NCI-H1048 (cell line): ENCODE results near the gene HEPN1.
A peak's percentile ranks its signal among the peaks of the same experiment; 100 is the strongest.

Source experiments
- DNase-seq: peaks from one replicate; lab custom pipeline; 2025; lab: John Stamatoyannopoulos, UW

The HEPN1 gene

DNA sequence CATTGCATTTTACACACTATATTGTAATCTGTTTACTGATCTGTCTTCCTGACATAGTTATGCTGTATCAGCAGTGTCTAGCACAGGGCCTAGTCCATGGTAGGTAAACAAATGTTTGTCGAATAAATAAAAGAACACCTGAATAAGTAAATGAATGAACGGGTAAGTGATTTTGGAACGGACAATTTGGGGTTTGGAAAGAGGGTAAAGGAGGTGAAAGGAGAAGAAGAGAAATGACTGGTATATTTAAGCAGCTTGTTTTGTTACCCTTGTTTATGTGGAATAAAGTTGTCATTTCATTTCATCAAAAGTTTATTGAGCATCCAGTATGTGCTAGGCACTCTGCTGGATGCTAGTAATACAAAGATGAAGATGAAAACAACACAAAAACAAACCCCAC lies at the start of gene HEPN1:
Gene HEPN1 (plus strand): TSS at position 301 of the 400 bp plus-strand sequence.
- DNase-seq, result no peak

DNA sequence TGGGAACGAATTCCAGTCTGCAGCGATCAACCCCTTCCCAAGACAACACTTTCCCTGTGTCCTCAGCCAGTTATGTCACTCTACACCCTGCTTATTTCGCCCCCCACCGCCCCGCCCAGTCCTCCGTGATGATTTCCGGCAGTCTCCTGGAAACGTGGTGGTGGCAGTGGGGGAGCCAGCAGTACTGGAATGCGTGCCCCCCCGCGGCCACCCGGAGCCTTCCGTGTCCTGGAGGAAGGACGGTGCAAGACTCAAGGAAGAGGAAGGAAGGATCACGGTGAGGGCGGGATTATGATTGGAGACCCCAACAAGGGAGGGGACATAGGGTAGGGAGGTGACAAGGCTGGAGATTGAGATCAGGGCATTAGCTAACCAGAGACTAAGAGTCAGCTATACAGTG lies 49.7 kb upstream of the HEPN1 start:
- no peak for DNase-seq

DNA sequence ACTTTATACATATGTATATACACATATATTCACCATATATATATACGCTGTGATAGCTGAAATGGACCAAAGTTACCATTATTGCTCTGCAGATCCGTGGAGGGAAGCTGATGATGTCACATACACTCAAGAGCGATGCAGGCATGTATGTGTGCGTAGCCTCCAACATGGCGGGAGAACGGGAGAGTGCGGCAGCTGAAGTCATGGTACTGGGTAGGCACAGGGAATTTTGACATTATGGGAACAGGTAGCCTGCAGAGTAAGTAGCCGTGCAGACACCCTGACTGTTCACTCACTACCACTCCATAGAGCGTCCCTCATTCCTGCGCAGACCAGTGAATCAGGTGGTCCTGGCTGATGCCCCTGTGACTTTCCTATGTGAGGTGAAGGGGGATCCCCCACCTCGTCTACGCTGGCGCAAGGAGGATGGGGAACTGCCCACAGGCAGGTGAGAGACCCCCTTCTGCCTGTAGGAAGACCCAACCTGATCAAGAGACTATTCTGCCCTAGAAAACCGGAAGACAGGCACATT lies 49.1 kb upstream of the HEPN1 start:
- DNase-seq, result no peak

DNA sequence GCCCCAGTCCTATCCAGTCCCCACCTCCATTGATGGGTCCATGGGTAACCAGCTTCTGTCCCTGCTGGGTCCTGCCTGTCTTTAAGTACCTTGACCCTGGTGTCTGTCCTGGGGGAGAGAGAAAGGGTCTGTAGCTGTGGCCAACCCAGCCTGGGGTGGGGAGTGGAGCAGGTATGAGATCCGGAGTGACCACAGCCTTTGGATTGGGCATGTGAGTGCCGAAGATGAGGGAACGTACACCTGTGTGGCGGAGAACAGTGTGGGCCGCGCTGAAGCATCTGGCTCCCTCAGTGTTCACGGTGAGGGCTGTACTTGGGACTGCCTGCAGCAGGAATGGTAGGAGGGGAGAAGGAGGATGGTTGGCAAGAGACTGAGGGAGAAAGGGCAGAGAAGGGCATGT lies 48.6 kb upstream of the HEPN1 start:
- no peak for DNase-seq

DNA sequence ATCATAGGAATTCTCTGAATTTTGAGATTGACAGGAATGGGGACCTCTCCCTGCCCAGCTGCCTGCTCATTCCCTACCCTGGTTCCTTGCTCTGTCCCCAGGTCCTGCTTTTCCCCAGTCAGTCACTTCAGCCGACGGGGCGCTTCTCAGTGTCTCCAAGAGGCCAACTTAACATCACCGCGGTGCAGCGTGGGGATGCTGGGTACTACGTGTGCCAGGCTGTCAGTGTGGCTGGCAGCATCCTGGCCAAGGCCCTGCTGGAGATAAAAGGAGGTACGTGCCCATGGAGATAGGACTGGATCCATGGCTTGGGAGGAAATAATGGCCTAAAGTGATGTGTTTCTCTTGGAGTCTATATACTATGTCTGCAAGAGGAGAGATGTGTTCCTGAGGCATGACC lies 46.8 kb upstream of the HEPN1 start:
- DNase-seq, result no peak

DNA sequence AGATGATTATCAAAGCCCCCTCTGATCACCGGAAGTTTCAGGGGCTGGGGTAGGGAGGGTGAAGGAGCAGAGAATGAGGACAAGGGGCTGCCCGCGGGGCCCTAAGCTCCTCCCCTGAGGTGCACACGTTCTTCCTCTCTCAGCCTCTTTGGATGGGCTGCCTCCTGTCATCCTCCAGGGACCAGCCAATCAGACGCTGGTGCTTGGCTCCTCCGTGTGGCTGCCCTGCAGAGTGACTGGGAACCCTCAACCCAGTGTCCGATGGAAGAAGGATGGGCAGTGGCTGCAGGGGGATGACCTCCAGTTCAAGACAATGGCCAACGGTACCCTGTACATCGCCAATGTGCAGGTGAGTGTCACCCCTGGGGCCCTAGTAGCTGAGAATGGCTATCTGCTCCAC lies 46.3 kb upstream of the HEPN1 start:
- no peak for DNase-seq

DNA sequence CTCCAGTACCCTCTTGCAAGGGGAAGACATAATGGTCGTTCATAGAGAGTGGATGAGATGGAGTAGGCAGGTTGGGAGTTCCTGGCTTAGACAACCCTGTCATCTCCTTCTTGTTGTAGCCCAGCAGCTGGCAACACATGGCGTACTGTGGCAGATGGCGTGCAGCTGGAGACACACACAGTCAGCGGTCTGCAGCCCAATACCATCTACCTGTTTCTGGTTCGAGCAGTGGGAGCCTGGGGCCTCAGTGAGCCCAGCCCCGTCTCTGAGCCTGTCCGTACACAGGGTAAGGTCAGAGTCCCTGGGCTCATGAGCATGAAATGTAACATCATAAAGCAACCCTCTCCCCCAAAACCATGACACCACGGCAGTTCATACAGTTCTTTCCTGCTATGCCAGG lies 45.1 kb upstream of the HEPN1 start:
- DNase-seq, result no peak

DNA sequence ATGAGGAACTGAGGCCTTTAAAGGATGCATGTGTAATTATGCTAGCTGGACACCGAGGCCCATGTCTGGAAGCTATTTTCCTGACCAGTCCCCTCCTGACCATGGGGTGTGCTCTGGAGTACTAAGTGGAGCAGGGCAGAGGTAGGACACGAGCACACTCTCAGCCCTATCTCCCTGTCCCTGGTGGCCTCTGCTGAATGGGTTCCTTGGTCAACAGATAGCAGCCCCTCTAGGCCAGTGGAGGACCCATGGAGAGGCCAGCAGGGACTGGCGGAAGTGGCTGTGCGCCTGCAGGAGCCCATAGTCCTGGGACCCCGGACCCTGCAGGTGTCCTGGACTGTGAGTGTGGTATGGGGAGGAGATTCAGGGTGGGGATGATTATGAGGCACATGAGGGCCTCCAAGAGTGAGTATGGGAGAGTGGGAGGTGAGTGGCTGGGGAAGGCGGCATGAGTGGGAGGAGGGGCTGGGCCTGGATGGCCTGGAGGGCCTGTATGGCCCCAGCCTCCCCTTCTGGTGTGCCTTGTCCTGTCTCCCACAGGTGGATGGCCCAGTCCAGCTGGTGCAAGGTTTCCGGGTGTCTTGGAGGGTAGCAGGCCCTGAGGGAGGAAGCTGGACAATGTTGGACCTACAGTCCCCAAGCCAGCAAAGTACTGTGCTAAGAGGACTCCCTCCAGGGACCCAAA lies 44.3 kb upstream of the HEPN1 start:
- no peak for DNase-seq

DNA sequence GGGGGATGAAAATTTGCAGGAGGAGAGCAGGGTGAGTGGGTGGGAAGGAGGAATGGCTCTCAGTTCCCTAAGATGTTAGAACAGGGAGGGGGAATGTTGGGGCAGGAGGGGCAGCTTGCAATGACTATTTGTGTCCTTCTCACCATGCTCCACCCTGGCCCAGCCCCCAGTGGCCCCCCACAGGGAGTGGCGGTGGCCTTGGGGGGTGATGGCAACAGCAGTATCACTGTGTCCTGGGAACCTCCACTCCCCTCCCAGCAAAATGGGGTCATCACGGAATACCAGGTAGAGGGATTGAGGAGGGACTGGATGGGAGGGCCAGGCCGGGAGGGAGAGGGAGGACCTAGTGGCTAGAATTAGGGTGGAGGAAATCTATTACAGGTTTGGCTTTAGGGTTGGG lies 43.6 kb upstream of the HEPN1 start:
- DNase-seq, result no peak

DNA sequence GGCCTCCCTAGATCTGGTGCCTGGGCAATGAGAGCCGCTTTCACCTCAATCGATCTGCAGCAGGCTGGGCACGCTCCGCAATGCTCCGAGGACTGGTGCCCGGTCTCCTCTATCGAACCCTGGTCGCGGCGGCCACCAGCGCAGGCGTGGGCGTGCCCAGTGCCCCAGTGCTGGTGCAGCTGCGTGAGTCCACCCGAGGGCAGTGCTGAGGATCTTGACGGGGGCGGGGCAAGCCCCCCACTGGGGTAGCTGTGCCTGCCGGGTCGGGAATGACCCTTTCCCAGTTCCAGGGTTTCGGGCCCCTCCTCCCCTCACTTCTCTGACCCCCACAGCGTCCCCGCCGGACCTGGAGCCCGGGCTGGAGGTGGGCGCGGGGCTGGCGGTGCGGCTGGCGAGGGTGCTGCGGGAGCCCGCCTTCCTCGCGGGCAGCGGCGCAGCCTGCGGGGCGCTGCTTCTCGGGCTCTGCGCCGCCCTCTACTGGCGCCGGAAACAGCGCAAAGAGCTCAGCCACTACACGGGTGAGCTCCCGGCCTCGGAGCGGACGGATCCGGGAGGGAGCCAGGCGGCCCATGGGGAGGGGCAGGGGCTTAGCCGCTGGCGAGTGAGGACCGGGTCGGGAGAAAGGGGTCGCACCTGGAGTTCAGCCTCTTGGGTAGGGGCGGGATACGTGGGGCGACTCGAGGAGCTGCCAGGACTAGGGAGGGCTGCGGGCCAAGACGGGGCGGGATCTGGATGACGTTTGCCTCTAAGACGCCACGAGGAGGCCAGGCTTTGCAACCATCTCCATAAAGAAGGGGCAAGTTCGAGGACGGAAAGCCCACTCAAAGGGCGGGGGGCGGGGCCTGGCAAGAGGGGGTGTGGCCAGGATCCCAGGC lies 42.9 kb upstream of the HEPN1 start:
- DNase-seq, result peak; percentile 53

DNA sequence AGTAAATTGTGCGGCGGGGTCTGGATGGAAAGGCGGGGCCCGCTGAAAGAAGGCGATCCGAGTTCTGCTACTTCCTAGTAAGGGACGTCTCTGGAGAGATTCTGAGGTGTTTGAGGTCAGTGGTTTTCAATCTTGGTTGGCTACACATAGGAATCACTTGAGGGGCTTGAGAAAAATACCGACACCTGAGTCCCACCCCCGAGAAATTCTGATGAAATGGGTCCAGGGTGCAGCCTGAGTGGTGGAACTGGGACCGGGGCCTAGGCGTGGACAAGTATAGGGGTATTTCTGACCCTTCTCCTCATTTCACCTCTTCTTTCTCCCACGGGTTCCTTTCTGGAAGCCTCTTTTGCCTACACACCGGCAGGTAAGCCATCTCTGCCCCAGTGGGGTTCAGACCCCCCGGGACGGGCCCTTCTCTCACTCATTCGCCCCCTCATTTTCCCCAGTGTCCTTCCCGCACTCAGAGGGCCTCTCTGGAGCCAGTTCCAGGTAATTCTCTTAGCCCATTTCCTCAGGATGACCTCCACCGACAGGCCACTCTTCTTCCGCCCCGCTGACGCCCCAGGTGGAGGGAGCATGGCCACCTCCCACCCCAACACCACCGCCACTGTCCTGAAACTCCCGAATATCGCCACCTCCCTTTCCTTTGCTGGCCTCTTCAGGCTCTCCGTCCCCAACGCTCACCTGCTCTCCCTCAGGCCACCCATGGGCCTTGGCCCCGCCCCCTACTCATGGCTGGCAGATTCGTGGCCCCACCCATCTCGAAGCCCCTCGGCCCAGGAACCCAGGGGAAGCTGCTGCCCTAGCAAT lies 42.0 kb upstream of the HEPN1 start:
- no peak for DNase-seq

DNA sequence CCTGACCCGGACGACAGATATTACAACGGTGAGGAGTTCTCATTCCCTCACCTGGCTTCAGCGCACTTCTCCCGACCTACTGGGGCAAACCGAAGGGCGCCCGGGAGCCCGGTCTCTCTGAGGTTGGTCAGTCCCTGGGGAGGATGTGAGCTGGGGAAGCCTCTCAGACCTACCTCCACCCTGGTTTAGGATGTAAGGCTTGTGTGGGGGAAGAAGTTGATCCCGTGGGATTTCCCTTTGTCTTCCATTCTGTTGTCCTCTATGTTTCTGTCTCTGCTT lies 41.5 kb upstream of the HEPN1 start:
- DNase-seq, result no peak

DNA sequence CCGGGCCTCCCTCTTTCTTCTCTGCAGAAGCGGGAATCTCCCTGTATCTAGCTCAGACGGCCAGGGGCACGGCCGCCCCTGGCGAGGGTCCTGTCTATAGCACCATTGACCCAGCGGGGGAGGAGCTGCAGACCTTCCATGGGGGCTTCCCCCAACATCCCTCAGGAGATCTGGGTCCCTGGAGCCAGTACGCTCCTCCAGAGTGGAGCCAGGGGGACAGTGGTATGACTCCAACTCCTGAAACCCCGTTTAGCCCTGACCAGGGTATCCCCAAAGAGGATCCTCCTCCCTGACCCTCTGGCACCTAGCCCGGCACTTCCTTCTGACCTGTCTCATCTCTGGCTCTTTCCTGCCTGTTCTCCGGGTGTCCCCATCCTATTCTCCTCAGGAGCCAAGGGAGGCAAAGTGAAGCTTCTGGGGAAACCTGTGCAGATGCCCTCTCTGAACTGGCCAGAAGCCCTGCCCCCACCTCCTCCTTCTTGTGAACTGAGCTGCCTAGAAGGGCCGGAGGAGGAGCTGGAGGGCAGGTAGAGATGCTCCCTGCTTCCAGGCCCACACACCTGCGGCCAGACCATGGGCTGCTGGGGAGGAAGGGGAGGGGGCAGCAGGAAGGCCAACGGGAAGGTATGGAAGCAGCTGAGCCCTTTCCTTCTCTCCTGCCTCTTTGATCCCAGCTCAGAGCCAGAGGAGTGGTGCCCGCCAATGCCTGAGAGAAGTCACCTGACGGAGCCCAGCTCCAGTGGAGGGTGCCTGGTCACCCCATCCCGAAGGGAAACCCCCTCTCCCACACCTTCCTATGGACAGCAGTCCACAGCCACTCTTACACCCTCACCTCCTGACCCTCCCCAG lies 40.9 kb upstream of the HEPN1 start:
- DNase-seq, result no peak

DNA sequence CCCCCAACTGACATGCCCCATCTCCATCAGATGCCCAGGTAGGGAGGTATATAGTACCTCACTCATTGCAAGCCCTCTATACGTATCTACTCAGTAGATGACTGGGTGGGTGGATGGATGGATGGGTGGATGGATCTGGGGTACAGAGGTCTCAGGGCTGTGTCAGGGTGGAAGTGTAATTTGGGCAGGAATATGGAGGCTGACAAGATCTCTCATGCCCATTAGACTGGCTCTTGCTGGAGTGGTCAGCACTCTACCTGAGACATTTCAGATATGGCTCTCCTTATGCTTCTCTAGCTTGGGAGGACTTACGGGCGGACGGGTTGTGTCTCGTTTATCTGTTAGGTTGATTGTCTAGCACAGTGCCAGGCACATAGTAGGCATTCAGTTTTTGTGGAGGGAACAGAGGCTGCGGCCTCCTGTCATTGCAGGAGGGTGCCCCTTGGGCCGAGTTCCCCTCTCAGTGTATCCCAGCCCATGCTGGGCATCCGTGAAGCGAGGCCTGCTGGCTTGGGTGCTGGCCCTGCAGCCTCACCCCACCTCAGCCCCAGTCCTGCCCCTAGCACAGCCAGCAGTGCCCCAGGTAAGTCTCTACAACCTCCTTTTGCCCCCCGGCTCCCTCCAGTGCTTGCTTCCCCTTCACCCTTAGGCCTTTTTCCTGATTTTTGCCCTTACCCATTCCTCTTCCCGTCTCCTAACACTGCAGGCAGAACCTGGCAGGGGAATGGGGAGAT lies 40.1 kb upstream of the HEPN1 start:
- DNase-seq, result no peak

DNA sequence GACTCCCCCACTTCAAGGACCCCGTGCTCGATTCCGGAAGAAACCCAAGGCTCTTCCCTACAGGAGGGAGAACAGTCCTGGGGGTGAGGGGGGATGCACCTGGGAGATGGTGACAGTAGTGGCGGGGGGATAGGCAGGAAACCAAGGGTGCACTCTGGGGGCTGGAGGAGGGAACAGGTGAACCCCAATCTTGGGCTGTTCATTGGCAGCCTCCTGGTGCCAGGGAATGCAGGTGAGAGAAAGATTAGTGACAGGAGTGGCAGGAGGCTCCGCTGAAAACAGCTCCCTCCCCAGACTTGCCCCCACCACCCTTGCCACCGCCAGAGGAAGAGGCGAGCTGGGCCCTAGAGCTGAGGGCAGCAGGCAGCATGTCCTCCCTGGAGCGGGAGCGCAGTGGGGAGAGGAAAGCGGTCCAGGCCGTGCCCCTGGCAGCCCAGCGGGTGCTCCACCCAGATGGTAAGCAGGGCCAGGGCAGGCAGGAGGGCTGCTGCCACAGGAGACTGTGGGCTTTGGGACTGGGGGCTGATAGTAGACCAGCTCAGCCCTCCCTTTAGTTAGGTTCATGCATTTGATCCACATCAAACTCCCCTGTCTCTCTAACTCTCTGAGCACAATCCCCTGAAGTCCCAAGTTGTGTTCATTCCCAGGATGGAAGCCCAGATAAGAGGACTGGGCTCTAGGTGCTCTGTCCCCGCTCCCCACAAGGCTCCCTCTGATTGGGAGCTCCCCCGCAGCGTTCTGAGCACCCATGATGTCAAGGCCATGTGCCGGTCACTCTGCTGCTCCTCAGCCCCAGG lies 39.4 kb upstream of the HEPN1 start:
- no peak for DNase-seq

DNA sequence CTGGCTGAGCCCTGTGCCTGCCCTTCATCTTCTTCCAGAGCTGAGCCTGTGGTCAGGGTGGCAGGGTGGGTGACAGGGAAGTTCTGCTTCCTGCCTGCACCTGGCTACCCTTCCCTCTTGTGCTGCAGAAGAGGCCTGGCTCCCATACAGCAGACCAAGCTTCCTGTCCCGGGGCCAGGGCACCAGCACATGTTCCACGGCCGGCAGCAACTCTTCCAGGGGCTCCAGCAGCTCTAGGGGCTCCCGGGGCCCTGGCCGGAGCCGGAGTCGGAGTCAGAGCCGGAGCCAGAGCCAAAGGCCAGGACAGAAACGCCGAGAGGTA lies 38.8 kb upstream of the HEPN1 start:
- no peak for DNase-seq

DNA sequence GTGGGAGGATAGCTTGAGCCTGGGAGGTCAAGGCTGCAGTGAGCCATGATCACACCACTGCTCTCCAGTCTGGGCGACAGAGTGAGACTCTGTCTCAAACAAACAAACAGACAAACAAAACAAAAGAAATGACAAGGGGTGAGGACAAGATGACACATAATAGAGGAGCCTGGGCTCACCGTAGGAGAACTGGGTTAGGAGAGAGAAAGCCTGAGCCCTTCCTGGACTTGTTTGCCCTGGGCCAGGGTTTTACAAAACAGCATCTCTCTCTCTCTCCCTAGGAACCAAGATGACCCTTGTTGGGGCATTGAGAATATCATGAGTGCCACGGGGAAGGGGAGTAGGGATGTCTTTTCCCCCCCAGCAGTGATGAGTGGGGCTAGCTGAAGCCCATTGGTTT lies 38.1 kb upstream of the HEPN1 start:
- no peak for DNase-seq

DNA sequence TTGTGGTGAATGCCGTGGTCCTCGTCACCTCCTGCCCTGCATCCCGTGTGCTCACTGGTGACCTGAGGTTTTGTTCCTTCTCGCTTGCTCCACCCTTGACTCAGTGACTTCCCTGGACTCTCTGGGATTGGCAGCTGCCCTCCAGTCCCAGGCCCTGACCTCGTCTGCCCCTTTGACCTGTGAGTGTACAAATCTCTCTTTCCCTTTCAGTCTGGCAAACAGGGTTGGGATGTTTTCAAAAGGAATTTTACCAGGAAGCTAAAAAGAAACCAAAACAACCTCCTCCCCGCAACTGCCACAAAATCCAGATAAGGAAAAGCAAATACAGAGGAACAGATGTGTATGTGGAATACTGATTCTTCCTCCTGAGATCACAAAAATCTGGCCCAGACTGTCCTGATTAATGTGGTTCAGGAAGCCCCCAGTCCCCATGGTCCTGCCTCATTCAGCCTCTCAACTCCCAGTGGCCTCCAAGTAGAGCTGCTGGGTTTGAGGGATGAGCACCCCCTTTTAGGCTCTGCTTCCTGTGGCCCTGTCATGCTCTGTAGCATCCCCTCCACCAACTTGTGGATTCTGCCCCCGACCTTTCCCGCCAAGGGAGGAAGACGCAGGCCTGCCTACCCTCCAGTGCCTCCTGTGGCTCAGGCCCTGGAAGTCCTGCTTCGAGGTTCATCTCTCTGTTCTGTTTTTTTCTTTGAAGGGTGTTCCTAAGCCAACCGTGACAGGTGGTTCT lies 36.5 kb upstream of the HEPN1 start:
- no peak for DNase-seq

DNA sequence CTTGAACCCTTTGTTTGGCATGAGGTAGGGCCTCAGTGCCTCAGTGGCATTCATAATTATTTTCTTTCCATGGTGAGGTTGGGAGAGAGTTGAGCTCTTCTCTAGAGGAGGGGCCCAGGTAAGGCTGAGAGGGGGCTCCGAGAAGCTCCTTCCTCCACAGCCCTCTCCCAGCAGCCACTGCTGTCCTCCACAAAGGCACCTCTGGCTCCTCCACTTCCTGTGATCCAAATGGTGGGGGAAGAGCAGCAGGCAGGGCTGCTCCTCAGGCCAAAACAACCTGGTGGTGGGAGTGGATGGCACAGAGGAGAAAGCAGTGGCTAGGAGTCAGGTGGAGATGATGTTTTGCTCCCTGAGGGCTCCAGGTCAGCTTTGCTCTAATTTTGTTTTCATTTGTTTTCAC lies 34.7 kb upstream of the HEPN1 start:
- DNase-seq, result no peak
